Ovary (tissue), 9 donors: Measurements from ENCODE around the gene CLDN11. TPM values are rescaled to one million over a fixed set of nuclear protein-coding genes. Genes with fewer than 3 reads are reported as not detected.
A peak's percentile ranks its signal among the peaks of the same experiment; 100 is the strongest.

Experiments used
- DNase-seq, 5 donors: peaks; one replicate each; pipeline ENCODE4 v3.0.0-alpha.2; 2019 to 2020
- H3K27ac ChIP-seq, 2 donors: fragments of 200-600 bp; one replicate each; pipeline versions ENCODE4 v1.5.1 to v1.8.0; 2019 to 2022
- H3K27me3 ChIP-seq: fragments of 200-600 bp; one replicate; pipeline ENCODE4 v1.8.0; 2022
- H3K36me3 ChIP-seq: fragments of 200-600 bp; sonication (generic); one replicate; pipeline ENCODE4 v1.5.1; 2019
- H3K4me1 ChIP-seq: one replicate; pipeline ENCODE4 v1.8.1; 2013; ENCODE audit warnings: mild to moderate bottlenecking, moderate library complexity; ENCODE audit not compliant: insufficient read depth
- H3K4me3 ChIP-seq: fragments of 200-600 bp; sonication (generic); one replicate; pipeline ENCODE4 v1.5.1; 2017
- H3K9me3 ChIP-seq, 2 donors: fragments of 200-600 bp in 1 of 2; sonication (generic) in 1 of 2; one replicate each; pipeline versions ENCODE4 v1.5.1 to v1.8.1; 2013 to 2019; ENCODE audit warnings: mild to moderate bottlenecking in 1 of 2, moderate library complexity in 1 of 2
- CTCF ChIP-seq, 3 donors: fragments of 450-650 bp in 2 of 3; fragments of 200-600 bp in 1 of 3; IDR thresholded peaks; one replicate each; pipeline versions ENCODE4 v1.5.1 to v1.8.0; 2016 to 2022; ENCODE audit warnings: antibody characterized with exemption in 3 of 3, mild to moderate bottlenecking in 1 of 3
- EP300 ChIP-seq: sonication (generic); formaldehyde crosslinking; IDR thresholded peaks from one replicate; pipeline ENCODE4 v1.6.1; 2017; ENCODE audit warnings: antibody characterized with exemption
- POLR2A ChIP-seq: fragments of 450-650 bp; IDR thresholded peaks from one replicate; pipeline ENCODE4 v1.6.1; 2017; ENCODE audit warnings: antibody characterized with exemption, mild to moderate bottlenecking, moderate library complexity
- WGBS, 3 donors: extraction: QIAGEN DNeasy Blood & Tissue Kit in 1 of 3; methylation state at CpG; one replicate each; pipeline versions ENCODE4 v1.1.5 to v1.1.7; 2013 to 2017; 5-methylcytosine and 5-hydroxymethylcytosine counted together
- intact Hi-C, 4 donors: fragments of 100-400 bp; cut with DNase I; formaldehyde crosslinking; loops; one replicate each; pipeline versions ENCODE4 v1.11.0 to v1.15.1; 2022 to 2023
- polyA plus RNA-seq, 2 donors: library from polyadenylated mRNA; stranded (reverse); fragments of 200-250 nt in 1 of 2; fragments of 350-450 nt in 1 of 2; fragmentation: Illumina TruSeq in 1 of 2; extraction: RNeasy Lipid Tissue Mini Kit (QIAGEN cat#74804) in 1 of 2; gene quantifications; one replicate each; pipeline ENCODE4 v1.2.3, GENCODE V29; 2013 to 2014
- total RNA-seq, 7 donors: library from RNA; depleted of rRNA in 2 of 7; stranded (reverse); fragments of >200 nt in 2 of 7; fragmentation: NEBNext Ultra II Directional in 3 of 7; extraction: Animal tissue kit (Norgen Biotek cat#: 25700) in 3 of 7; gene quantifications; one replicate each; pipeline versions ENCODE4 v1.1.0 to v1.2.4, GENCODE V29; 2016 to 2023
- donor health status: DM: no; HTN: no; CAD: no; lungs with moderate emphysema.
- donor health status: DM: no; HTN: no; CAD: no.
- donor health status: Bipolar disorder and iron deficiency.
- donor health status: DM: yes; HTN: yes; CAD: no.
- donor health status: DM: no; HTN: no; CAD: no.
- donor health status: DM: yes; HTN: yes; CAD: no.

Gene CLDN11
- total and polyA plus RNA-seq, 9 donors: 75.1 to 254 (median 117) TPM

DNA sequence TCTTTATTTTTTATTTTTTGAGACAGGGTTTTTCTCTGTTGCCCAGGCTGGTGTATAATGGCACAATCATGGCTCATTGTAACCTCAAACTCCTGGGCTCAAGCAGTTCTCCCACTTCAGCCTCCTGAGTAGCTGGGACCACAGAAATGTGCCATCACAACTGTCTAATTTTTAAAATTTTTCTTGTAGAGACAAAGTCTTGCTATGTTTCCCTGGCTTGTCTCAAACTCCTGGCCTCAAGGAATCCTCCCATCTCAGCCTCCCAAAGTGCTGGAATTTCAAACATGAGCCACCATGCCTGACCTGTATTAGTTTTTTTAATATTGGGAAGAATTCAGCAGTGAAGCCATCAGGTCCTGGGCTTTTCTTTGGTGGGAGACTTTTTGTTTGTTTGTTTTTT, 13.6 kb upstream of the CLDN11 start:
- TF ChIP-seq CTCF (IDR thresholded peaks at IDR 0.05): no peak
- no peak for TF ChIP-seq EP300
- TF ChIP-seq POLR2A: no peak
- no peaks in the 10 kb centered on the region for H3K27me3 ChIP-seq
- no peak overlapping the region for H3K27ac ChIP-seq
- intact Hi-C loops: no loop called here
- H3K4me1 ChIP-seq: no peaks in the 10 kb centered on the region
- no peak for DNase-seq
- H3K36me3 ChIP-seq: no peaks in the 10 kb centered on the region
- no peaks in the 10 kb centered on the region for H3K9me3 ChIP-seq
- no peak overlapping the region for H3K4me3 ChIP-seq

- WGBS, 3 donors: 42 to 49% (median 49%) methylated on average over 4 of the region's 4 CpGs
- intact Hi-C loops: loop anchor here (5.0 to 10.0 kb wide), 6 partner anchors 98 to 434 kb away; partner anchors contain the start of gene PHC3 (in 1 of the 4)
- Histone ChIP-seq H3K4me3 (no peak overlapping the region), H3K36me3 (no peaks in the 10 kb centered on the region), H3K9me3 (no peaks in the 10 kb centered on the region), H3K27ac (no peak overlapping the region), H3K27me3 (no peaks in the 10 kb centered on the region), H3K4me1 (peaks cover 1% of the 10 kb centered on the region)
- no peak for TF ChIP-seq POLR2A
- peak in 1 of 3 donors; percentile 28 for TF ChIP-seq CTCF (IDR thresholded peaks at IDR 0.05)
- DNase-seq: no peak
Observed at GRCh38 chr3:170410428-170411029, 8.1 kb upstream of the CLDN11 start.

- DNase-seq: no peak
- Histone ChIP-seq H3K4me3 (no peak overlapping the region), H3K9me3 (no peaks in the 10 kb centered on the region), H3K27me3 (no peaks in the 10 kb centered on the region), H3K36me3 (no peaks in the 10 kb centered on the region), H3K27ac (no peak overlapping the region), H3K4me1 (peaks cover 7% of the 10 kb centered on the region)
- intact Hi-C loops: loop anchor here (5.0 to 10.0 kb wide), 6 partner anchors 101 to 432 kb away; partner anchors contain the start of gene PHC3 (in 1 of the 4)
- WGBS, 3 donors: 97 to 98% (median 97%) methylated on average over 4 of the region's 4 CpGs
- TF ChIP-seq EP300 (no peak), POLR2A (no peak), CTCF (IDR thresholded peaks at IDR 0.05) (no peak)
Observed at GRCh38 chr3:170413291-170413690, 5.4 kb upstream of the CLDN11 start.

GRCh38 chr3:170414202-170414663, 4.4 kb upstream of the CLDN11 start:
- H3K9me3 ChIP-seq: no peaks in the 10 kb centered on the region
- intact Hi-C loops: loop anchor here (5.0 to 10.0 kb wide), 6 partner anchors 102 to 431 kb away; partner anchors contain the start of gene PHC3 (in 1 of the 4)
- WGBS, 3 donors: 15 to 27% (median 18%) methylated on average over 5 of the region's 5 CpGs
- TF ChIP-seq CTCF (IDR thresholded peaks at IDR 0.05) (peak; percentile 86 to 95 (median 89)), EP300 (no peak)
- H3K27ac ChIP-seq: no peak overlapping the region
- H3K4me1 ChIP-seq: peaks cover 7% of the 10 kb centered on the region
- H3K4me3 ChIP-seq: no peak overlapping the region
- H3K27me3 ChIP-seq: no peaks in the 10 kb centered on the region
- H3K36me3 ChIP-seq: no peaks in the 10 kb centered on the region
- DNase-seq: peak in 3 of 5 donors; percentile 49 to 63 (median 60)
